ENCODE results near the gene DLK2.

Gene DLK2

DNA sequence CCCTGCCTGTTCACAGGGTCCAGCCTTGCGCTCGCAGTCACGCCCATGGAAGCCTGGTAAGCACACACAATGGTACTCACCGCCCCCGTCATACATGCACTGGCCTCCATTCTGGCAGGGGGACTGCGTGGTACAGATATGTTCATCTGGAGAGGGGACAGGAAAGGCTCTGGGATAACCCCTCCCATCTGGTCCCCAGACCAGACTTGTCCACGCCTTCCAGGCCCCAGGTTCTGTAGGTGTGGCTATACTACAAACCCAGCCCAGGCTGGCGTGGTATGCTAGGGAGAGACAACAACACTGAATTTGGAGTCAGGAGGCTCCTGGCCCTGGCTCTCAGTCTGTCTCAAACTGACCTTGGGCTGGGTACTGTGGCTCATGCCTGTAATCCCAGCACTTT lies 3.4 kb downstream of the DLK2 start:
- ATAC-seq = no peak
- H3K27me3 Mint-ChIP-seq = peaks cover 11% of the 10 kb centered on the region

DNA sequence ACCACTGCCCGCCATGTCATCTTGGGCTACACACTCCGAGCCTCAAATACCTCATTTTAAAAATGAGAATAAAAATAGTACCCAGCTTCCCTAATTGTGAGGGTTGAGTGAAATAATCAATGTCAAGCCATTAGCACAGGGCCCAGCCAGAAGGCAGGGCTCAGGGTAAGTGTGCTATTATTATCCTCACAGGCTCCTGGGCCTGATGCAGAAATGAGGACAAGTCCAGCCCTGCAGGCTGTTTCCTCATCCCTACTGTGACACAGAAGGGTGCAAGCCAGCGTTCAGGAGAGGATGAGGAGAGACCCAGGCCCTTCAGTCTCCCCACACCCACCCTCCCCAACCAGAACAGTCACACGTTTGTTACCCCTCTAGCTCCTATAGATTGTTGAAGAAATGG lies 4.0 kb downstream of the DLK2 start:
- peaks cover 3% of the 10 kb centered on the region for H3K36me3 Mint-ChIP-seq (ENCODE audit: low read depth)
- H3K27ac Mint-ChIP-seq = no peak overlapping the region
- no peak overlapping the region for H3K4me3 Mint-ChIP-seq
- DNase-seq (no peak), ATAC-seq (no peak)
- peaks cover 10% of the 10 kb centered on the region for H3K4me1 Mint-ChIP-seq
- peaks cover 8% of the 10 kb centered on the region for H3K27me3 Mint-ChIP-seq
- no peaks in the 10 kb centered on the region for H3K9me3 Mint-ChIP-seq

More for the DNA sequence above, 3.4 kb downstream of the DLK2 start:
- Mint-ChIP-seq H3K4me1 (peaks cover 14% of the 10 kb centered on the region), H3K36me3 (ENCODE audit: low read depth) (peaks cover 3% of the 10 kb centered on the region), H3K27ac (no peak overlapping the region), H3K4me3 (no peak overlapping the region), H3K9me3 (no peaks in the 10 kb centered on the region)
- DNase-seq = no peak

DNA sequence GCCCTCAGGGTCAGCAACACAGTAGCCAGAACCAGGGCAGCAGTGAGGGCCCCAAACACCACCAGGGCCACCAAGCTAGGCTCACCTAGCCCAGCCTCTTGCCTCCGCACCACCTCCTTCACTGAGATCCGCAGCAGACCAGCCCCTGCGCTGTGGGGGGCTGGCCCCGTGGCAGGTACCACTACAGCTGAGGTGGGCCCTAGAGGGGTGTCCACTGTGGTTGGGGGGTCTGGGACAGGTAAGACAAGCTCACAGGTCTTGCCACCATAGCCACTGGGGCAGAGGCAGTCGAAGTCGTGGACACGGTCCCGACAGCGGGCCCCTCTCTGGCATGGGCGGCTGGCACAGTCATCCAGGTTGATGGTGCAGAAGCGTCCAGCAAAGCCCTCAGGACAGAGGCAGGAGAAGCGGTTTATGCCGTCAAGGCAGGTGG lies 4.6 kb downstream of the DLK2 start:
- Mint-ChIP-seq H3K9me3 (no peaks in the 10 kb centered on the region), H3K36me3 (ENCODE audit: low read depth) (peaks cover 3% of the 10 kb centered on the region), H3K27ac (no peak overlapping the region), H3K4me1 (peaks cover 3% of the 10 kb centered on the region), H3K27me3 (peaks cover 2% of the 10 kb centered on the region), H3K4me3 (no peak overlapping the region)
- ATAC-seq = no peak
- DNase-seq = no peak

DNA sequence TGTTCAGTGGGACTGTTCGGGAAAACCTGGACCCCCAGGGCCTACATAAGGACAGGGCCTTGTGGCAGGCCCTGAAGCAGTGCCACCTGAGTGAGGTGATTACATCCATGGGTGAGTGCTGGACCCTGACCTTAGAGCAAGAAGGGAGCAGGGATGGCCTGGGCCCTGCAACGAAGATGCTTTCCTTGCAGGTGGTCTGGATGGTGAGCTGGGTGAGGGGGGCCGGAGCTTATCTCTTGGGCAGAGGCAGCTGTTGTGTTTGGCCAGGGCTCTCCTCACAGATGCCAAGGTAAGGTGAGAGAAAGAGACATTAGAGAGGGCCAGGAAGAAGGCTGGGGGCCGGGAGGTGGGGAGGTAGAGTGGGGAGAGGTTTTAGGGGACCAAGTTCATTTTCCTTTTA lies 6.4 kb downstream of the DLK2 start:
- Mint-ChIP-seq H3K27ac (no peak overlapping the region), H3K4me3 (no peak overlapping the region), H3K4me1 (peaks cover under 1% of the 10 kb centered on the region), H3K9me3 (no peaks in the 10 kb centered on the region), H3K27me3 (no peaks in the 10 kb centered on the region), H3K36me3 (ENCODE audit: low read depth) (peaks cover 3% of the 10 kb centered on the region)
- DNase-seq = no peak
- no peak for ATAC-seq

DNA sequence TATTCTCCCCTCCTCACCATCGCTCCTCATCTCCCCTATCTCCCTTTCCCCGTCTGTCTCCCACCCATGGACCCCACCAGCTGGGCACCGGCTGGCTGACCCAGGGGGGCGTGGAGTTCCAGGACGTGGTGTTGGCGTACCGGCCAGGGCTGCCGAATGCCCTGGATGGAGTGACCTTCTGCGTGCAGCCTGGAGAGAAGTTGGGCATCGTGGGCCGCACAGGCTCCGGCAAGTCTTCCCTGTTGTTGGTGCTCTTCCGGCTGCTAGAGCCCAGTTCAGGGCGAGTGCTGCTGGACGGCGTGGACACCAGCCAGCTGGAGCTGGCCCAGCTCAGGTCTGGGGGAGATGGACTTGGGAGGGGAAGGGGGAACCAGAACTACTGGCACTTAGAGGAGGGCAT lies 7.7 kb downstream of the DLK2 start:
- Mint-ChIP-seq H3K36me3 (ENCODE audit: low read depth) (peaks cover 2% of the 10 kb centered on the region), H3K27ac (peak overlapping the region; percentile 14), H3K27me3 (no peaks in the 10 kb centered on the region), H3K4me3 (no peak overlapping the region), H3K4me1 (no peaks in the 10 kb centered on the region), H3K9me3 (no peaks in the 10 kb centered on the region)
- DNase-seq = no peak
- ATAC-seq = no peak

DNA sequence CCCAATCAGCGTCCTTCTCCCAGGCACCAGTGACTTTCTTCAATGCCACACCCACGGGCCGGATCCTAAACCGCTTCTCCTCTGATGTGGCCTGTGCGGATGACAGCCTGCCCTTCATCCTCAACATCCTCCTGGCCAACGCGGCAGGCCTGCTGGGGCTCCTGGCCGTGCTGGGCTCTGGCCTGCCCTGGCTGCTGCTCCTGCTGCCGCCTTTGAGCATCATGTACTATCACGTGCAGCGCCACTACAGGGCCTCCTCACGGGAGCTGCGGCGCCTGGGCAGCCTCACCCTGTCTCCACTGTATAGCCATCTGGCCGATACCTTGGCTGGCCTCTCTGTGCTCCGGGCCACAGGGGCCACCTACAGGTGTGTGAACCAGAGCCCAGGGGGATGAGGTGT lies 9.8 kb downstream of the DLK2 start:
- Mint-ChIP-seq H3K36me3 (ENCODE audit: low read depth) (peaks cover 2% of the 10 kb centered on the region), H3K9me3 (no peaks in the 10 kb centered on the region), H3K4me3 (no peak overlapping the region), H3K27ac (no peak overlapping the region), H3K4me1 (no peaks in the 10 kb centered on the region), H3K27me3 (no peaks in the 10 kb centered on the region)
- ATAC-seq (no peak), DNase-seq (no peak)

DNA sequence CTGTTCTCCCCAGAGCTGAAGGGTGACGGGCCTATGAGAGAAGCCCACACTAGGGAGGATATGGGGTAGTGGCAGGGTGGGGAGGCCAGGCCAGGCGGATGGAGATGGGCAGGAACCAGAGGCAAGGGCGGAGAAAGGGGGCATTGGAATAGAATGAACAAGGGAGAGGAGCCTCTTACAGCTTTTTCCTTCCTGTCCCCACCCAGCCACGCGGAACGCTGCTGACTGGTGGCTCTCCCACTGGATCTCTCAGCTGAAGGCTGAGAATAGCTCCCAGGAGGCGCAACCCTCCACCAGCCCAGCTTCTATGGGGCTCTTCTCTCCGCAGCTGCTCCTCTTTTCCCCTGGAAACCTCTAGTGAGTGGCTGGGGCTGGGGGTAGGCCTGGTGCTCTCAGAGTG lies 10.8 kb downstream of the DLK2 start:
- no peak overlapping the region for H3K4me3 Mint-ChIP-seq
- H3K27me3 Mint-ChIP-seq = no peaks in the 10 kb centered on the region
- H3K4me1 Mint-ChIP-seq = no peaks in the 10 kb centered on the region
- no peaks in the 10 kb centered on the region for H3K9me3 Mint-ChIP-seq
- H3K36me3 Mint-ChIP-seq (ENCODE audit: low read depth) = peaks cover 2% of the 10 kb centered on the region
- DNase-seq = no peak
- H3K27ac Mint-ChIP-seq = no peak overlapping the region
- no peak for ATAC-seq

DNA sequence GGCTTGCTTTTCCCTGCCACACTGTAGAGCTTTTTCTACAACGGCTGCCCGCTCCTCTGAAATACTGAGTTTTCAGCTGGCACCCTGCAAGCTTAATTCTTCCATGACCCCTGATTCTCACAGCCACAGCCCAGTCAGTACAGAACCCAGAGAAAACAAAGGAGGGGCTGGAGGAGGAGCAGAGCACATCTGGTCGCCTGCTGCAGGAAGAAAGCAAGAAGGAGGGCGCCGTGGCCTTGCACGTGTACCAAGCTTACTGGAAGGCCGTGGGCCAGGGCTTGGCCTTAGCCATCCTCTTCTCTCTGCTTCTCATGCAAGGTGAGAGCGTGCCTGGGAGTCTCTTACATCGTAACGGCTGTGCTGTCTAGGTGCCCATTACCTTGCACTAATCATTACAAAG lies 11.3 kb downstream of the DLK2 start:
- H3K27ac Mint-ChIP-seq = no peak overlapping the region
- peaks cover 2% of the 10 kb centered on the region for H3K36me3 Mint-ChIP-seq (ENCODE audit: low read depth)
- H3K4me3 Mint-ChIP-seq = no peak overlapping the region
- DNase-seq (no peak), ATAC-seq (no peak)
- H3K9me3 Mint-ChIP-seq = no peaks in the 10 kb centered on the region
- H3K4me1 Mint-ChIP-seq = no peaks in the 10 kb centered on the region
- no peaks in the 10 kb centered on the region for H3K27me3 Mint-ChIP-seq

DNA sequence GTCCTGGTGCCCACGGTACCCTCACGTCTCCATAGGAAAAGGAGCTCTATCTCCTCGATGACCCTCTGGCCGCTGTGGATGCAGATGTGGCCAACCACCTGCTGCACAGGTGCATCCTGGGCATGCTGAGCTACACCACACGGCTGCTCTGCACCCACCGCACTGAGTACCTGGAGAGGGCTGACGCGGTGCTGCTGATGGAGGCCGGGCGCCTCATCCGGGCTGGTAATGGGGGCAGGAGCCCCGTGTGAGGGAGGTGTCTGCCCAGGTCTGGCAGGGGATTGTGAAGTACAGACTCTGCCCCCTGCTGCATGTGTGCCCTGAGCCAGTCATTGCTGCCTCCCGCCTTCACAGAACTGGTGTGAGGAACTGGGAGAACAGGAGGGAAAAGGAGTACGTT lies 12.4 kb downstream of the DLK2 start:
- Mint-ChIP-seq H3K4me3 (no peak overlapping the region), H3K36me3 (ENCODE audit: low read depth) (peaks cover 2% of the 10 kb centered on the region), H3K9me3 (no peaks in the 10 kb centered on the region), H3K4me1 (no peaks in the 10 kb centered on the region), H3K27me3 (no peaks in the 10 kb centered on the region), H3K27ac (no peak overlapping the region)
- ATAC-seq = no peak
- no peak for DNase-seq

DNA sequence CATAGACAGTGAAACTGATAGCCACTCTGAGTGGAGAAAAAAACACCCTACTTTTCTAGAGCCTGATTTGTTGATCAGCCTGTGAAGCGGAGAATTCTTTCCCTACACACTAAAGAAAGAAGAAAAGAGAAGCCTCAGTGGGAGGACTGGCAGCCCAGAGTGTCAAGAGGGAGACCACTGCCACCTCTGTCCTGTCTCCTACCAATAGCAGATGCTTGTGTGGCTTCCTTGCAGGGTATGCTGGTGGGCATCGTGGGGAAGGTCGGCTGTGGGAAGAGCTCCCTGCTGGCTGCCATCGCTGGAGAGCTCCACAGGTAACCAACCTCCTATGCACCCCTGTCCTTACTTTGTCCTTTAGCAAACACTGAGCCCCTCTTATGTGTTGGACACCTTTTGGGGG lies 17.6 kb downstream of the DLK2 start:
- Mint-ChIP-seq H3K27ac (no peak overlapping the region), H3K4me1 (peaks cover 5% of the 10 kb centered on the region), H3K4me3 (no peak overlapping the region), H3K36me3 (ENCODE audit: low read depth) (peaks cover 2% of the 10 kb centered on the region), H3K9me3 (no peaks in the 10 kb centered on the region), H3K27me3 (no peaks in the 10 kb centered on the region)
- ATAC-seq (no peak), DNase-seq (no peak)

DNA sequence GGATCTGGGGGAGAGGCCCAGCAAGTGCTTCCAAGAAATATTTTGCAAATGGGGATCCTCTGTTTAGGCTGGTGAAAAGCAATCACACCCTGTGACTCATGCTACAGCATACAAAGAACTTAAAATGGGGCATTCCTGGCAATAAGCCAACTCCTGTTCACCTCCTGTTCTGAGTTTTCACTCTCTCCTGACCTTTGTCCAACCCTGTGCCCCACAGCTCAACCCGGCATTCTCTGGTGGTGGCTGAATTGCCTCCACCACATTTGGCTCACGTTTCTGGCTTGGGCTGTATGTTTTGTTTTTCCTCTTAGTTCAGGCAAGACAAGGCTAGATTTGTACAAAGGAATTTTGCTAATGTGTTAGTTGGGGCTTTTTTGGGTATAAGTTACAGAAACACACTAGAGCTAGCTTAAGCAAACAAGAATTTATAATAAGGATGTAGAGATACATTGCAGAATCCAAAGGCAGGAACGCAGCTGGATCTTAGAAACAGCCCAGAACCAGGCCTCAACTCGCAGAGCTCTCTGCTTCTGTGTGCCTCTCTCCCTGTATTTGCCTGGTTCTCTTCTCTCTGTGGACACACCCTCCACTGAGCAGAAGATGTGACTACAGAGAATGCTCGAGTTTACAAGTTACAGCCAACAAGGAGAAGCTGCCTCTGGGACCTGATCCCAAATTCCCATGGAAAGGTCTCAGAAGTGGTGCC lies 18.6 kb downstream of the DLK2 start:
- H3K36me3 Mint-ChIP-seq (ENCODE audit: low read depth) = peaks cover 2% of the 10 kb centered on the region
- peak; percentile 44 for ATAC-seq
- peaks cover 5% of the 10 kb centered on the region for H3K4me1 Mint-ChIP-seq
- no peaks in the 10 kb centered on the region for H3K9me3 Mint-ChIP-seq
- no peaks in the 10 kb centered on the region for H3K27me3 Mint-ChIP-seq
- peak overlapping the region; percentile 19 for H3K27ac Mint-ChIP-seq
- H3K4me3 Mint-ChIP-seq = no peak overlapping the region
- no peak for DNase-seq

DNA sequence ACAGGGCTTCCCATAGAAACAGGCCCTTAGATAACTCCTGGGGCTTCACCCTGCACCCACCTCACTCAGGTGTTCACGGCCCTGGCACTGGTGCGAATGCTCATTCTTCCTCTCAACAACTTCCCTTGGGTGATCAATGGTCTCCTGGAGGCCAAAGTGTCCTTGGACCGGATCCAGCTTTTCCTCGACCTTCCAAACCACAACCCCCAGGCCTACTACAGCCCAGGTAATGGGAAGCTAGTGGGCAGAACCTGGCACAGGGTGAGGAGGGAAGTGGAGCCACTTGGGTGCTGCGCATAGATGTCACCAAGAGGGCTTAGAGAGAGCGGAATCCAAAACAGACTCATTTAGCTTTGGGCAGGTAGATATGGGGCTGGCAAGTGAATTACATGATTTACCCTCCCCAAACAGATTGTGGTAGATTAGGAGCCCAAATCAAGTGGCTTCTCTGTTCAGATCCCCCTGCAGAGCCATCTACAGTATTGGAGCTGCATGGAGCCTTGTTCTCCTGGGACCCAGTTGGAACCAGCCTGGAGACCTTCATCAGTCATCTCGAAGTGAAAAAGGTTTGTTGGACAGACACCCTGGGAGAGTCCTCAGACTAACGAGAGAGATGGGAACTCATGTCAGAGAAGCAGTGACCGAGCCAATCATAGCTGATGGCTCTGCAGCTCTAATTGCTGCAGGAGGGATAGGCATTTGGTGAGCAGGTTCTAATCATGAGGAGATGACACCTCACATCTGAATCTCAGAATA lies 19.5 kb downstream of the DLK2 start:
- Mint-ChIP-seq H3K36me3 (ENCODE audit: low read depth) (peaks cover 2% of the 10 kb centered on the region), H3K4me3 (no peak overlapping the region), H3K27me3 (no peaks in the 10 kb centered on the region), H3K9me3 (no peaks in the 10 kb centered on the region), H3K4me1 (peaks cover 5% of the 10 kb centered on the region), H3K27ac (no peak overlapping the region)
- DNase-seq = no peak
- no peak for ATAC-seq

DNA sequence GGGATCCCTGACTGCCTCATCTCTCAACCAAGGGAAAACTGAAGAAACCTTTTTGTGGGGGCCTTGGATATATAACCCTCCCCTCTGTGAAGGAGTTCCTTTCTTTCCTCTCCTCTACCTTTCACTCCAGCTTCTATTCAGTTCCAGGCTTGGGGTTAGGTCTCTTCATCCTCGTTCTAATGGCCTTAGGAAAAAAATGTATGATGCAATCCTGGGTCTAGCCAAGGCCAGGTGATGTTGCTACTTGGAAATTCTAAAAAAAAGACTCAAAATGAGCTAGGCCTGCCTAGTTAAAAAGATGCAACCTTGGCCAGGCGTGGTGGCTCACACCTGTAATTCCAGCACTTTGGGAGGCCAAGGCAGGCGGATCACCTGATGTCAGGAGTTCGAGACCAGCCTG lies 20.4 kb downstream of the DLK2 start:
- ATAC-seq = no peak
- Mint-ChIP-seq H3K4me1 (peaks cover 7% of the 10 kb centered on the region), H3K9me3 (no peaks in the 10 kb centered on the region), H3K4me3 (no peak overlapping the region), H3K36me3 (ENCODE audit: low read depth) (peaks cover 2% of the 10 kb centered on the region), H3K27ac (no peak overlapping the region), H3K27me3 (no peaks in the 10 kb centered on the region)
- DNase-seq = no peak

DNA sequence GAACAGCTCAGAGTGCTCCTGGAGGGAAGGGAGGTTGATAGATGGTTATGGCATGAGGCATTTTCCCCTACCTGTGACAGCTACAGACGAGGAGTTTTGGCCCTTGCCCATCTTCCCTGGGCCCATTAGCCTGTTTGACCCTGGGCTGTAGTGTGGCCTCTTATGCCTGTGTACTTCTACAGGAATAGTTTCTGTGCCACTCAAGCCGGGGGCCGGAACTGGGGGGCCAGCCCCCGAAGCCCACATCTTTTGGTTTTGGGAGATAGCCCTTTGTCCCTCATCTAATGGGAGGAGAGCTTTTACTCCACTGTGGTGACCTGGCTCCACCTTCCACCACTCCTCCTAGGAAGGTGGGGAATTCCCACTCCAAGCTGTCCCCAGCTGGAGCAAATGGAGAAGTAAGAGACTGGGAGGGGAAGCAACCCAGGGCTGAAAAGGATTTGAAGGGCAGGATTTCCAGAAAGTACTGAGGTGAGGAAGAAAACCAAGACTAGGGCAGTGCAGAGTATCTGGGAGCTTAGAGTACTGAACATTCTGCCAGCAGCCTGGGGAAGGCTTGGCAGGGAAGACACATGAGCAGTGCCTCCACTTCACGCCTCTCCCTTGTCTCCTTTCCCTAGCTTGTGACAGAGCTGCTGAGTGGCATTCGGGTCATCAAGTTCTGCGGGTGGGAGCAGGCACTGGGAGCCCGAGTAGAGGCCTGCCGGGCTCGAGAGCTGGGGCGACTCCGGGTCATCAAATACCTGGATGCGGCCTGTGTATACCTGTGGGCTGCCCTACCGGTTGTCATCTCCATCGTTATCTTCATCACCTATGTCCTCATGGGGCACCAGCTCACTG lies 21.1 kb downstream of the DLK2 start:
- no peaks in the 10 kb centered on the region for H3K27me3 Mint-ChIP-seq
- H3K4me3 Mint-ChIP-seq = no peak overlapping the region
- DNase-seq = no peak
- H3K36me3 Mint-ChIP-seq (ENCODE audit: low read depth) = peaks cover 2% of the 10 kb centered on the region
- no peaks in the 10 kb centered on the region for H3K9me3 Mint-ChIP-seq
- ATAC-seq = no peak
- no peak overlapping the region for H3K27ac Mint-ChIP-seq
- H3K4me1 Mint-ChIP-seq = peaks cover 7% of the 10 kb centered on the region

DNA sequence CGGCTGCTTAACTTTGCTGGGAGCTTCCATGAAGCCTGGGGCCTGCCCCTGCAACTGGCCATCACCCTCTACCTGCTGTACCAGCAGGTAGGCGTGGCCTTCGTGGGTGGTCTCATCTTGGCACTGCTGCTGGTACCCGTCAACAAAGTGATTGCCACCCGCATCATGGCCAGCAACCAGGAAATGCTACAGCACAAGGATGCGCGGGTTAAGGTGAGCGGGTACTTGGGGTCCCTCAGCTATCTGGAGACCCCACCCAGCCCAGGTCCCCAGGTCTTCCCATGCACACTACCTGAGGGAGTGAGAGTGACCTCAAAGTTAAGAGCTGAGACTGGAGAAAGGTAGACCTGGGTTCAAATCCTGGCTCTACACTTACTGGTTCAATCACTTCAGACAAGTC lies 22.2 kb downstream of the DLK2 start:
- no peak overlapping the region for H3K4me3 Mint-ChIP-seq
- no peak for DNase-seq
- no peaks in the 10 kb centered on the region for H3K9me3 Mint-ChIP-seq
- peaks cover 4% of the 10 kb centered on the region for H3K36me3 Mint-ChIP-seq (ENCODE audit: low read depth)
- H3K27ac Mint-ChIP-seq = no peak overlapping the region
- H3K4me1 Mint-ChIP-seq = peaks cover 15% of the 10 kb centered on the region
- no peaks in the 10 kb centered on the region for H3K27me3 Mint-ChIP-seq
- ATAC-seq = no peak

Measured in activated naive CD8-positive, alpha-beta T cell treated with anti-CD3 and anti-CD28 coated beads, Interleukin-2, amount 50 U/mL, for 24 hours (primary cell).